Measurements from ENCODE around the gene CYB5D1.

The CYB5D1 gene

GRCh38 chr17:7834542-7834956 is 23.3 kb upstream of the CYB5D1 start:
- peak; percentile 83 for DNase-seq

DNA sequence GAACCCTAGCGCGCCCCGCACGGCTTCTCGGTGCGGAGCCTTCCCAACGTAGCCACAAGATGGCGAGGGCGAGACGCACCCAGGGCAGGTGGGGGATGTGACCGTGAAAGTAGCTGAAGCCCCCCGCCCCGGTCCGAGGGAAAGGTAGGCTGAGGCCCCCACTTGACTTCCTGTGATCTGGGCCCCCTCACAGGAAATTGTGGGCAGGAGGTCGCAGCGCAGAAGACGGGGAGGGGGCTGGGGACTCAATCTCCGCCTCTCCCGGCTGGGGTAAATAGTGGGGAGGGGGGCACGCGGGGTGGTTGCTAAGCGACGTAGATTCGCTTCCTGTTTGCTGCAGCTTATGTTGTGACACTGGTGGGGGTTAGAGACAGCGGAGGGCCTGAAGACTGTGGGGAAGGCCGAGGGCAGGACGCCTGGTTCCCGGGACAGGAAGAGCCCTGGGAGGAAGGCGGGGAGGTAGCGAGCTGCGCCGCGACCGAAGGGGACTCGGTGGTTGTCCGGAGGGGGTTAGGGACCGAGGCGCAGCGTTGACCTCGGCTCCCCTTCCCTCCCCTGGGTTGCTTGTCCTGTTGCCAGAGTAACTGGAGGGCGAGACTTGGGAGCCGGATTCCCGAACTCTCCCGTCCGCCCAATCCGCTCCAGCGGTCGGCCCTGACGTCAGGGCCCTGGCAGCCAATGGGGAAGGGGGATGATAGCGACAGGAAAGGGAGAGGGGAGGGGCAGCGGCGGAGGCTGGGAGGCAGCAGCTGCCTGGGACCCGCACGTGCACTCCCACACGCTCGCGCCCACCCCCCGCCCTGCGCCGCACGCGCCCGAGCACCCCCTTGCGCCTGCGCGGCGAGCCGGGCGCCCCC is 22.6 kb upstream of the CYB5D1 start:
- peak; percentile 96 for DNase-seq

DNA sequence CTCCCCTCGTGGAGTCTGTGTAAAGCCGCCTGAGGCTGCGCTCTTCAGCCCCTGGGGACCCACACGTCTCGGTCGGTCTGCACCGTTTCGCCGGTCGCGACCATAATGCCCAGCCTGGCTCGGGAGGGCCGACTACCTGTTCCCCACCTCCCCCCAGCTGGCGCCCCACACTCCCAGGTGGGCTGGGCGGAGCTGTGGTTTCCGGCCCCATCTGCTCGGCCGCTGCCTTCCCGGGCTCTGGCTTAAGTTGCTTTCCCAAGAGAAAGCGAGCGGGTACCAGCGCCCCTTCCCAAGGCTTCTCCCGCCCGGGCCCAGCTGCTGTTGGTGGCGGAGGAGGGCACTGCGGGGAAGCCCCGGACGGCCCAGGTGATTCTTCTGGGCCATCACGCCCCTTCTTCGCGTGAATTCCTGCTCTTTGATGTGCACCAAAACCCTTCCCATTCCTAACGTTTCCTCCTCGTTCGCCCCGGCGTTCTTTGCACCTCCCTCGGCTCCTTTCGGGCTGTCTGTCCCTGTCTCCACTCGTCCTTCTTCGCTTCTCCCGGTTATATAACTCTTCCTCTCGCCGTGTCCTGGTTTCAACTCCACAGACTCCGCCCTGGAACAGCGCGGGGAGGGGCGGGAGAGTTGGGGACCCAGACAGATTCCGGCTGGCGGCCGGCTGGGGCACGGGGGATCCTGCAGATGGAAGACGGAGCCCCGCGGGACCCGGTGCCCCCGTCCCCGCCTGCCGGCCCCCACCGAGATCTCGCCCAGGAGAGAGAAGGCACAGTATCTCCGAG is 21.8 kb upstream of the CYB5D1 start:
- DNase-seq = peak; percentile 72

- DNase-seq = peak; percentile 88
These were observed 21.0 kb upstream of the CYB5D1 start for GRCh38 chr17:7836596-7837407.

- peak; percentile 50 for DNase-seq
These were observed 20.3 kb upstream of the CYB5D1 start for GRCh38 chr17:7837408-7838088.

DNA sequence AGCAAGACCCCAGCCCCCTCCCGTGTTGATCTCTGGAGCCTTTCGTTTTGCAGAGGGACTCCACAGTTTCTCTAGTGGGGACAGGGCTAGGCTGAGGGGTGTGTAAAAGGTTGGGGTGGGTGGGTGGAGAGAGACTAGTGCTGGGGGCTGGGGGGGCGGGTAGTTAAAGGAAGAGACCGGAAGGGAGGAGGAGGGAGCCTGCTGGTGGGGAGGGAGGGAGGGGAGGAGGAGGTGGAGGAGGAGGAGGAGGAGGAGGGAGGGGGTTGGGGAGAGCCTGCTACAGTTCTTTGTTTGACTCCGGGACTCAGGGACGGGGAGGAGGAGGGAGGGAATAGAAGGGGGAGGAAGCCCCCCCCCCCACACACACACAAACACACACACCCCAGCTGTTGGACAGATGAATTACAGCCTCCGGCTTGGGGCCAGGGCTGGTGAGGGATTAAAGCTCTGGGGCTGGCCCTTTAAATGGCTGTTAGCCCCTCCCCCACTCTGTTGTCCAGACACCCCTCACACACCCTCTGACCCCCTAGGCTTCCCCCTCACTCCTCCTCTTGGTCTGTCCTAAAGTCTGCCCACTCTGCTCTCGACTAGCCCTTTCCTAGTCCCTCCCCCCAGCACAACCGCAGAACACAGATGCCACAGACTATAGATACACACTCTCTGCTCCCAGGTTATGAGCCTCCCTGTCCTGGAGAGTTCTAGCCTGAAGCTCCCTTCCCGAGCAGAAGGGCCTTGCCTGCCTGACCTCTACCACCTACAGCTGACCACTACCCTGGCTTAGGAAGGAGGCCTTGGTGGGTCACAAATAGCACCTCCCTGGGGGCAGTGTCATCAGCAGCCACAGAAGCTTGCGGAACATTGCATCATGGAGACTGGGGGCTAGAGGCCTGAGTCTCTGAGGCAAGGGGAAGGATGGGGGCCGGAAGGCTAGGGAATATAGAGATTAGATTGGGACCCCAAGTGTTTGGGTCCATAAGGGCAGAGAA is 19.4 kb upstream of the CYB5D1 start:
- peak; percentile 53 for DNase-seq

DNA sequence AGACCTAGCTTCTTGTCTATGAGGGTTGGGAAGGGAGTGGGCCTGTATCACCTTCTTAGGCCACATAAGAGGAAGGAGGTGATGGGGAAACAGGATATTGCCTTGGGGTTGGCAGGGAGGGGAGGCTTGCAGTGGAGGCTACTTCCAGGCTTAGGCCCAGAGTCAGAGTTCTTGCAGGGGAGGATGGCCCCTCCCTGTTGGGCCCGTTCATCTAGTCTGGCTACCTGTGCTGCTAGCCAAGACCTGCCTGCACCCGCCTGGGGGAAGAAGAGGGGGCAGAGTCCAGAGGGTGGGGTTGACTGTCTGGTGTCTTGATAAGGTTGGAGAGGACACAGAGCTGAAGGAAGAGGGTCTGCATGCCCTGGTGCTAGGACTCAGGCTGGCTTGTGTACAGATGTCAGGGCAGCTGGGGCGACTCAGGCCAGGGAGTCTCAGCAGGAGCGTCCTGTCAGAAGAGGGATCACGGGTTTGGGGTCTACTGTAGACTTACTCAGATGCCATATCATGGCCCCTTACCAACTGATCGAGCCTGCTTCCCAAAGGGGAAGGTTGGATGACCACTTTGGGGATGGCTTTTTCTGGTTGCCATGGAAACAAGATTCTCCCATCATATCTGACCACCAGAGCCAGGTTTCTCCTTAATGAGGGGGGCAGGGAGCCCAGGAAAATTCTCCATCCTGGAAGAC is 18.5 kb upstream of the CYB5D1 start:
- peak; percentile 32 for DNase-seq

GRCh38 chr17:7839876-7840261 is 17.9 kb upstream of the CYB5D1 start:
- peak; percentile 59 for DNase-seq

GRCh38 chr17:7840441-7840840 is 17.4 kb upstream of the CYB5D1 start:
- DNase-seq = no peak

- no peak for DNase-seq
These were observed 16.9 kb upstream of the CYB5D1 start for GRCh38 chr17:7840875-7841274.

DNA sequence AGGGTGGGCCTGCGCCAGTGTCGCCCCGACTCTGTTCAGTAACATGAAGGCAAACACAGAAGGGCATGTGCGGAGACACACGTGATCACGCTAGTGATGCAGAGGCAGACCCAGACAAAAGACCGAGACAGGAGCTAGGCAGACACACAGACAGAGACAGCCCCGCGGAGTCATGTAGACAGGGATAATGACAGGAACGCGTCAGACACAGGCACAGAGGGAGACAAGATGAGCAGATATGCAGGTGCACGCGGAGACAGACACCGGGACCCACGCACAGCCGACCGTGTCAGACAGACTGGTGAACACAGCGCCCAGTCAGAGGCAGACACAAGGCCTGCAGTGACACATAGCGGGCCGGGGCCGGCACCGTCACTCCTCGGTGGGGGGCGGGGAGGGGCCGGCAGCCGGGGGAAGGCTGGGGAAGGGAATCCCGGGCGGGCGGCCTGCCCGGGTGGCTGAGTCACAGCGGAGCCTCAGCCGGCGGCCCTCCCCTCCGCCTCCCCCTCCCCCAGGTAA is 16.3 kb upstream of the CYB5D1 start:
- peak; percentile 94 for DNase-seq

- peak; percentile 88 for DNase-seq
These were observed 15.9 kb upstream of the CYB5D1 start for GRCh38 chr17:7841915-7842379.

DNA sequence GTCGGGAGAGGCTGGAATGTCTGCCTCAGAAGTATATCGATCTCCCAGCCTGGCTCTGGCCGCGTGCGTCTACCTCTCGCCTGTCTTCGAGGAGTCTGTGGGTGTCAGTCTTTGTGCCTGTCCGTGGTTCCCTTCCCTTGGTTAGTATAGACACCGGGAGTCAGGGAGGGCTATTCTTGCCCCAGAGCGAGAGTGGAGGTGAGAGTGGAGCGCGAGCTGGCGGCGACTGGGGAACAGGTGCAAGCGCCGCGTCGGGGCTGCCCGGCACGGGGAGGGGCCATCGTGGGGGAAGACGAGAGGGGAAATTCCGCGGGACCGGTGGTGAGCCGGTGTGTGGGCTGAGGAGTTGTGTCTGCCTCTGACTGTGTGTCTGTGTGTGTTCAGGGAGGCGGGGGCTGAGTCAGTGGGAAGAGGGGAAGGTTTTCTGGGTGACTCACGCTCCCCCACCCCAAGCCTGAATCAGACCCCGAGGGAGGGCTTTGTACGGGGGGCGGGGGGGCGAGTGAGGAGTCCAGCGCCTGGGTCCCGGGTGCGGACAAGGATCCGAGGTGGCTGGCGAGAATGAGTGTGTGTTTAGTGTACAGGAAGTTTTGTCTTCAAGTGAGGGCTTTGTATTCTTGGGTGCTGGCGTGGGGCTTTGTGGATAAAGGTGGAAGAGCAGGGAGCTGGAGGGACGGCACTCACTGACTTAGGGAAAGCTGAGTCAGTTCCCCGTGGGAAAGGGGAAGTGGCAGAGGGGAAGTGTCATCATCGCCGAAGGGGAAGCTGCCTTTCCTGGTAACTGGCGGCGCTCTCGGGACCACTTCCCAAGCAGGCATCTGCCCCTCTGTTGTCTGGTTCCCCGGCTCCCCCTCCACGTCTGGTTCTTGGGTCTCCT is 15.2 kb upstream of the CYB5D1 start:
- peak; percentile 99 for DNase-seq

GRCh38 chr17:7843257-7843535 is 14.6 kb upstream of the CYB5D1 start:
- DNase-seq = no peak

- DNase-seq = peak; percentile 96
These were observed 14.1 kb upstream of the CYB5D1 start for GRCh38 chr17:7843536-7844291.

DNA sequence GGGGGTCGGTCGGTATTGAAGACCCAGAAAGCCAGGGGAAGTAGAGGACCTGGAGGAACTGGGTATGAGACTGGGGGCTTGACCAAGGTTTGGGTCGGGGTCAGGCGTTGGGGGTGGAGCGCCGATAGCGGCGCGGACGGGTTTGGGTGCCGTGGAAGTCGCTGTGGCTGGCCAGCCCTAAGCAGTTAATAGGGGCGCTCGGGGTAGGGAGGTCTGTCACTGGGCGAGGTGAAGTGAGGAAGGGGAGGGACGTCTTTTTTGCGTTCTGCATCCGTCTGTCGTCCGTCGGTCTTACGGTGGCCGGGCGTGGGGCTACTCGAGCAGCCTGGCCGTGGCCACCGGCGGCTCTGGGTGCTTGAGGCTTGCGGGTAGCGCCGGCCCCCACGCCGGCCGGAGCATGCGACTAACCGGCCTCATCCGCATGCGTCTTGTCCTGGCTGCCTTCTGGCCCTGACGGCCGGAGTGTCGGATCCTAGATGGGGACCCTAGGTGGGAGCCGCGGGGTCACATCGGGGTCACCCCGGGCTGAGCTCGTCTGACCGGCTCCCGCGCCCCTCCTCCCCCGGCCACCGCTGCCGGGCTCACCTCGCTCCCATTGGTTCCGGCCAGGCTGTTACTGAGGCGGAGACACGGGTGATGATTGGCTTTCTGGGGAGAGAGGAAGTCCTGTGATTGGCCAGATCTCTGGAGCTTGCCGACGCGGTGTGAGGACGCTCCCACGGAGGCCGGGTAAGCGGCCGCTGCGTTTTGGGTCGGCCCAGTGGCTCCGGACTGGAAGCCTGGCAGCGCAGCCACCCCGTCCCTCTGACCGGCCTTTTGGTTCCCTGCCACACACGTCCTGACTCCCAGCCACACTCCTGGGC is 13.3 kb upstream of the CYB5D1 start:
- DNase-seq = peak; percentile 92

DNA sequence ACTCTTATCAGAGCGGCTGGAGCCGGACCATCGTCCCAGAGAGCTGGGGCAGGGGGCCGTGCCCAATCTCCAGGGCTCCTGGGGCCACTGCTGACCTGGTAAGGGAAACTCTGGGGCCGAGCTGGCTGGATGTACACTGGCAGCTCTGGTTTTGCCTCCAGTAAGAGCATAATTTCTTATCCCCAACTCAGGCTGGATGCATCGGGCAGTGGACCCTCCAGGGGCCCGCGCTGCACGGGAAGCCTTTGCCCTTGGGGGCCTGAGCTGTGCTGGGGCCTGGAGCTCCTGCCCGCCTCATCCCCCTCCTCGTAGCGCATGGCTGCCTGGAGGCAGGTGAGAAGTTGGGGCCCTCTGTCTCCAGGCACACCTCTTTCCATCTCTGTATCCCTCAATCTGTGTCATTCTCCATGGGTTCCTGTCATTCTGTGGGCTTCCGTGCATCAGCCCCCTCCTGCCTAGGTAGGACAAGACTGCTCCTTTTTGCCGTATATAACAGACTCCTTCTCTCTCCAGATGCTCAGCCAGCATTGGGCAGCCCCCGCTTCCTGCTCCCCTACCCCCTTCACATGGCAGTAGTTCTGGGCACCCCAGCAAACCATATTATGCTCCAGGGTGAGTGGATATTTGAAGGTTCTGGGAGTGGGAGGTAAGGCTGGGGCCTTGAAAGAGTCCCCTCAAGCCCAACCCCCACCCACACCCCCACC is 12.3 kb upstream of the CYB5D1 start:
- peak; percentile 18 for DNase-seq

Measured in CD4-positive, alpha-beta T cell treated with Interleukin-17A for 1 hour (primary cell).